Stimulated activated CD4-positive, alpha-beta T cell treated with anti-CD3 and anti-CD28 coated beads, TNF-alpha, amount 100 ng/mL, for 24 hours (primary cell): ENCODE measurements around the gene ZNF543.
"Not testable (repeated sequence)": the region's sequence is repeated elsewhere in the genome, so short reads cannot be mapped to it uniquely, and the experiment has no call there.

Source experiments
- DNase-seq, 3 experiments: peaks; one replicate each; pipeline ENCODE4 v3.0.0-alpha.2; 2020; ENCODE audit warnings: low read depth in 3 of 3

Gene ZNF543

GRCh38 chr19:57321116-57321515 lies 844 bp downstream of the ZNF543 start:
- DNase-seq, result no peak

GRCh38 chr19:57321751-57322150 lies 1.5 kb downstream of the ZNF543 start:
- DNase-seq, result no peak

DNA sequence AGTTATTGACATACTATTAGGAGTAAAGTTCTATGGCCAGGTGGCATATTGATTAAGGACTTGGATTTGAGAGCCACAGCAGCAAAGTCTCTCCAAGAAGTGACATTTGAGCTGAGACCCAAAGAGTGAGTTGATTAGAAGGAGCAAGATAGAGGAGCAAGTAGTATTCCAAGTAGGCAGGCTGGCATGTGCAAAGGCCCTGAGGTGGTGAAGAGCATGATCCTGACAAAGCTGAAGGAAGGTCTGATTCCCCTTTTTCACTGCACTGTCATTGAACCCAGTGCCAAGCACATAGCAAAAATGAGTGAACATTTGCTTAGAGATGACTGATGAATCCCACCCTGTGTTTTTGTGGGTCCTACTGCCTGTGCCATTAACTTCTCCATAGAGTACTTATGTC lies 4.7 kb downstream of the ZNF543 start:
- DNase-seq, result no peak

DNA sequence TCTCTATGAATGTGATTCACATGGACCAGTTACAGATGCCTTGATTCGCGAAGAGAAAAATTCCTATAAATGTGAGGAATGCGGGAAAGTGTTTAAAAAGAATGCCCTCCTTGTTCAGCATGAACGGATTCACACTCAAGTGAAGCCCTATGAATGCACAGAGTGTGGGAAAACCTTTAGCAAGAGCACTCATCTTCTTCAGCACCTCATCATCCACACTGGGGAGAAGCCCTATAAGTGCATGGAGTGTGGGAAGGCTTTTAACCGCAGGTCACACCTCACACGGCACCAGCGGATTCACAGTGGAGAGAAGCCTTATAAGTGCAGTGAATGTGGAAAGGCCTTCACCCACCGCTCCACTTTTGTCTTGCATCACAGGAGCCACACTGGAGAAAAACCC lies 7.7 kb downstream of the ZNF543 start:
- DNase-seq, result no peak

- DNase-seq, result no peak
These were observed 13.9 kb downstream of the ZNF543 start for GRCh38 chr19:57334191-57334590.

- DNase-seq, result no peak
These were observed 18.6 kb downstream of the ZNF543 start for GRCh38 chr19:57338877-57339276.

- DNase-seq, result no peak
These were observed 22.3 kb downstream of the ZNF543 start for GRCh38 chr19:57342582-57342981.

DNA sequence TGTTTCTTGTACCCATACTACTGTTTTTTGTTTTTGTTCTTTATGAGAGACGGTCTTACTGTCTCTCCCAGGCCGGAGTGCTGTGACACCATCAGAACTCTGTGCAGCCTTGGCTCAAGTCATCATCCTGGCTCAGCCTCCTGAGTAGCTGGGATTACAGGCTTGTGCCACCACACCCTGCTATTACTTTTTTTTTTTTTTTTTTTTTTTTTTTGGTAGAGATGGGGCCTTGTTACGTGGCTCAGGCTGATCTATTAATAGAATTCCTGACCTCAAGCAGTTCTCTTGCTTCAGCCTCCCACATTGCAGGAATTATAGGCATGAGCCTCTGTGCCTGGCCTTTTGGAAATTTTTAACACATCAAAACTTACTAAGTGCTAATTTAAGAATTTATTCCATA lies 27.9 kb downstream of the ZNF543 start:
- no peak for DNase-seq

DNA sequence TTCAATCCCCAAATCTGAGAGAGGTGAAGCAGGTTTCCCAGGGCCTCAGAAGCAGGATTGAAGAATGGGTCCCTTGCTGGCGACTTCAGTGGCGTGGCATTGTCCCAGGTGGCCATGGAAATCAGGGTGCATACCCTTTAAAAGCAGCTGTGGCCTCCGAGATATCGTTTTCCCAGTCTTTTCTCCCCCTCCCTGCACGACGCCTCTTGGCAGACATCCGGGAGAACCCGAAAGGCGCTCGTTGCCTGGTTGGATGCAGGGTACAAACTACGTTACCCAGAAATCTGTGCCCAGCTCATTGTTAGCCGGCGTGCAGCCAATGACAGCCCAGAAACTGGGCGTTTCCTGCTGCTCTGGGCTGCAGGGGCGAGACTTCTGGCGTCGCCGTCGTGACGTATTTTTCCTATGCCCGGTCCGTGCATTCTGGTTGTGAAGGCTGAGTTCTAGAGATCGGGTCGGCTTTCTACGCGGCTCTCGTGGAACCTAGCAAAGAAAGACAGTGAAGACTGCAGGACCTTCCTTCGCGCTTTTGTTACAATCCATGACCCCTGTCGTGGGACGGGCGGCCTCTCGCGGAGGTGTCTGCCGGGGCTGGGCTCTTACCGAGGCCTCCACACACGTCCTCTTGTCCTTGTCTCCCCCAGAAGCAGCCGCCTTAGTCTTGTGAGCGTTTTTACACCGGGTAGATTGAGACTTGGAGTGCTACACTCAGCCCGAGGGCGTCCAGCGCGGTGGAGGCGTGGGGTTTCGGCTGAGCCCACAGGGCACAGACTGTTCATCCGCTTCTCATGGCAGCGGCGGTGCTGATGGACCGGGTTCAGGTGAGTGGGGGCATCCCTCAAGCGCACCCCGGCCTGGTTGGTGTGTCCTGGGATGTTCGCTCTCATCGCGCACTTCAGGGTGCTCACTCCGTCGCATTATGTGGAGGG lies 30.9 kb downstream of the ZNF543 start, which contains the start of gene ZNF304:
Gene ZNF304 (plus strand): TSS at position 395 of the 929 bp plus-strand sequence. CDS start 394 bp downstream, at position 789.
- DNase-seq, result peak; percentile 67 to 79 (median 76)

DNA sequence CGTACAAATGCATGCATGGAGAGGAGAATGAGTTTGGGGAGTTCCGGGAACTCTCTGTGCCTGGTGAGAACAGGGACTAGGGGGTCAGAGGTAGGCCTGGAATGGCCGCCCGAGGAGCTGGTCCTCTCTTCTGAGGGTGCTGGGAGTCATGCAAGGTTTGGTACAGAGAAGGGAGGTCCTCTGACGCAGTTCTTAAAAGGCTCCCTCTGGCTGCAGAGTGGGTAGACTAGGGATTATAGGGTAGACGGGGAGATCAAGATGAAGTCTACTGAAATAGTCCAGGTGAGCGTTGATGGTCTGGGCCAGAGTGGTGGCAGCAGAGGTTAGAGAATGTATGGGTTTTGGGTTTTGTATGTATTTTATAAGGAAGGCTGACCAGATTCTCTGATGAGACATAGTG lies 31.6 kb downstream of the ZNF543 start:
- DNase-seq, result no peak

DNA sequence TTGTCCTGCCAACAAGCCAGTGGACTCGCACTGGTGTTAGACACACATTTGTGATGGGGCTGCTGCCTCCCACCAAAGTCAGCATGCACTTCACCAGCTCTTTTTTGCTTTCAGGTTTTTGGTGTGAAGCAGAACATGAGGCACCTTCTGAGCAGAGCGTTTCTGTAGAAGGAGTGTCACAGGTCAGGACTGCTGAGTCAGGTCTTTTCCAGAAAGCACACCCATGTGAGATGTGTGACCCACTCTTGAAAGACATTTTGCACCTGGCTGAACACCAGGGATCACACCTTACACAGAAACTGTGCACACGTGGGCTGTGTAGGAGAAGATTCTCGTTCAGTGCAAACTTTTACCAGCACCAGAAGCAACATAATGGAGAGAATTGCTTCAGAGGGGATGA lies 35.6 kb downstream of the ZNF543 start:
- no peak for DNase-seq

GRCh38 chr19:57357406-57357805 lies 37.1 kb downstream of the ZNF543 start:
- DNase-seq, result no peak

DNA sequence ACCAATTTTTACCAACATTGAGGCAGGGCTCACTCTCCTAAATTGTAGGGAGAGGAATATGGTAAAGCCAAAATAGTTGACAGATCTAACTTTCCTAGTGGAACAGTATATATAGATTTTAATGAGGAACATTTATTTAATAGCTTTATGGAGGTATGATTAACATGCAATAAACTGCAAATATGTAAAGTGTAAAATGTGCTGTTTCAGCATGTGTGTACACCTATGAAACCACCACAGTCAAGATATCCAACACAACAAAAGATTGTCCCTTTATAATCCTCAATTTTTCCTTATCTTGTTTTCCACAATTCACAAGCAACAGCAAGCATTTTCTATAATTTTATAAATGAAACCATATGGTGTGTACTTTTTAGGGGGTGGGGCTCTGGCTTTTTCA lies 39.0 kb downstream of the ZNF543 start:
- DNase-seq, result no peak

- DNase-seq, result no peak
These were observed 42.1 kb downstream of the ZNF543 start for GRCh38 chr19:57362419-57362818.

DNA sequence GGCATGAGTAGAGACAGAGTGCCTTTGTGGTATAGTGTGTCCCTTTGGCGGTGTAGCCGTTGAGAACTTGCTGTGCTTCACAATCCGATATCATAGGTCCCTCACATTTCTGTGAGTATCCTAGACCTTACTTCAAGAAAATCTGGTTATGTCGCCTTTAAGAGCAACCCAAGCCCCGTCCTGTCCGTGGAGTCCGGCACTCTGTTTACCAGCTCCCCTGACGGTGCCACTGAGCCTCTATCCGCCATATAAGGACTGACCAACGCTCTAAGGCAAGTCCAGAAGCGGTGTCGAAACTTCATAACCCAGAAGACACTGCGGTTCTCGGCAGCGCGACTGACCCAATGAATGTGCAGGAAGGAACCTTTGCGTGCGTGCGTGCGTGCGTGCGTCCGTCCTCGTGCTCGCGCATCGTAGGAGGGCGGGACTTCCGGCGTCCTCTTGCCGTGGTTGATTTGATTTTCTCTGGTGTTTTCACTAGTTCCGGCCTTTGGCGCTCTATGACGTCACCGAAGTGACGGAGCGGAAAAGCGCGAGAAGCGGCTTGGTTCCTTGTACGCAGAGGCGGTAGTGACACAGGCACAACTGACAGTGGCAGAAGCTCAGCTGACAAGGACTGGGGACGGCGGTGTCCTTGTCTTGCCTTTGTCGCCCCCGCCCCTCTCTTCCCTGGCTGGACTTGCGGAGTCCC lies 42.9 kb downstream of the ZNF543 start, which contains the start of the genes TRAPPC2B and ZNF547:
Gene TRAPPC2B (plus strand): TSS at position 555 of the 691 bp plus-strand sequence. CDS start 1,283 bp downstream, outside the sequence.
Gene ZNF547 (plus strand): TSS at position 555 of the 691 bp plus-strand sequence. CDS start 5,005 bp downstream, outside the sequence.
- peak; percentile 96 to 97 (median 97) for DNase-seq

GRCh38 chr19:57363688-57364181 lies 43.5 kb downstream of the ZNF543 start:
- no peak for DNase-seq

DNA sequence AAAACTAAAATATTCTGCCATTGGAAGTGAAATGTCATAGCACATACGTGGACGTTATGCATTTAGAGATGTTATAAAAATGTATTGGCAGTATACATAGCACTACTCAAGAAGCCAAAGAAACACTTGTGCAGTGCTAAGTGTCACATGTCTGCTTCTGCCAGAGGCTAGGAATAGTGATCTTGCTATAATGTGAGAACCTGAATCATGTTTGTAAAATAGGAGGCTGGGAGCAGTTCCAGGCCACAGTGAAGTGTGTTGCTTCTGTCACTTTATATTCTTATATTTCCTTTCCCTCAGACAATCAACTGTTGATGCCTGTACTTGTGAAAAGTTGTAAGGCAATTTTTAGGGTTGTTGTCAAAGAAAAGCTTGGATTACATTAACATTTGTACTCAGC lies 46.5 kb downstream of the ZNF543 start:
- no peak for DNase-seq

DNA sequence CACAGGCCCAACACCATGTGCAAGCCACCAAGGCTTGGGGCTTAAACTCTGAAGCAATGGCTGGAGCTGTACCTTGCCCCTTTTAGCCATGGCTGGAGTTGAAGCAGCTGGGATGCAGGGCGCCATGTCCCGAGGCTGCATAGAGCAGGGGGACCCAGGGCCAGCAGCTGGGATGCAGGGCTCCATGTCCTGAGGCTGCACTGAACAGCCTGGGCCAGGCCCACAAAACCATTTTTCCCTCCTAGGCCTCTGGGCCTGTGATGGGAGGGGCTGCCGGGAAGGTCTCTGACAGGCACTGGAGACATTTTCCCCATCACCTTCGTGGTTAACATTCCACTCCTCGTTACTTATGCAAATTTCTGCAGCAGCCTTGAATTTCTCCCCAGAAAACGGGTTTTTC lies 53.9 kb downstream of the ZNF543 start:
- DNase-seq, result no peak

GRCh38 chr19:57374647-57375046 lies 54.4 kb downstream of the ZNF543 start:
- not testable (repeated sequence) for DNase-seq

DNA sequence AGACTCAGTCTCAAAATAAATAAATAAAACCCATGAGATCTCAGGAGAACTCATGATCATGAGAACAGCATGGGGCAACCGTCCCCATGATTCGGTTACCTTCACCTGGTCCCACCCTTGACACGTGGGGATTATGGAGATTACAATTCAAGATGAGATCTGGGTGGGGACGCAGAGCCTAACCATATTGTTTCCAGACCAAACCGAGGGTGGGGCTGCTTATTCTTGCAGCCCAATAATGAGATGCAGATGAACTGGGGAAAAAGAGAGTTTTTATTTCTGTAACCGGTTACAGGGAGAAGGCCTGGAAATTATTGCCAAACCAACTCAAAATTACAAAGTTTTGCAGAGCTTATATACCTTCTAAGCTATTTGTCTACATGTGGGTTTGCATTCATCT lies 55.9 kb downstream of the ZNF543 start:
- no peak for DNase-seq

- no peak for DNase-seq
These were observed 57.4 kb downstream of the ZNF543 start for GRCh38 chr19:57377498-57378146.
